Measurements from ENCODE around the gene ABHD17B. TPM values are rescaled to one million over a fixed set of nuclear protein-coding genes. Genes with fewer than 3 reads are reported as not detected.

ABHD17B gene
- total and polyA plus RNA-seq, 10 of the 15 experiments (the other 5 are each of a cell fraction or from before 2014, with no cell fraction given), result 3.5 to 21.4 (median 16.6) TPM

GRCh38 chr9:71819115-71819739 lies 91.8 kb downstream of the ABHD17B start:
- intact Hi-C loops (cut with micrococcal nuclease; ENCODE audit: unreplicated experiment), result loop anchor here (1.0 to 5.0 kb wide), 3 partner anchors 37 to 532 kb away; no protein-coding TSS in a partner anchor
- no peaks in the 10 kb centered on the region for H3K9me3 ChIP-seq (replicated peaks; ENCODE audit: control insufficient read depth, insufficient read depth, low read length)
- no peak overlapping the region for H3K9ac ChIP-seq (ENCODE audit: control insufficient read depth, insufficient read depth, low read length)
- RAD21 ChIA-PET (ENCODE audit: unreplicated experiment), result interaction anchor here (0.5 to 2.2 kb wide), 10 partner anchors 15 to 517 kb away, joined by 3 to 7 read pairs (median 4); partner anchors contain the start of genes ABHD17B and C9orf85
- FAIRE-seq (no peak), ATAC-seq (no peak), DNase-seq (ENCODE audit: low read depth, low spot score) (no peak)
- H3K79me2 ChIP-seq (ENCODE audit: control insufficient read depth, insufficient read depth, low read length), result no peaks in the 10 kb centered on the region
- H4K20me1 ChIP-seq (ENCODE audit: control insufficient read depth, insufficient read depth), result no peaks in the 10 kb centered on the region
- no TSS peak for BruUV-seq (replicated peaks)
- H3K36me3 ChIP-seq (ENCODE audit: control insufficient read depth in 2 of 2, insufficient read depth in 2 of 2, low read length in 1 of 2), result no peaks in the 10 kb centered on the region
- H2AFZ ChIP-seq (ENCODE audit: control insufficient read depth, low read depth, low read length), result no peak overlapping the region
- POLR2A ChIA-PET, result no interaction called here
- H3K4me3 ChIP-seq, result no peak overlapping the region
- SMC1A ChIA-PET (ENCODE audit: uncharacterized antibody, unreplicated experiment), result interaction anchor here (0.7 to 5.5 kb wide), 18 partner anchors 12 to 534 kb away, joined by 3 to 46 read pairs (median 4); no protein-coding TSS in a partner anchor
- peak; percentile 63; the same call in 1 of the 2 replicates for TF ChIP-seq SMC3 (IDR thresholded peaks at IDR 0.05; ENCODE audit: borderline replicate concordance, low read length)
- TF ChIP-seq, protein P1, sequence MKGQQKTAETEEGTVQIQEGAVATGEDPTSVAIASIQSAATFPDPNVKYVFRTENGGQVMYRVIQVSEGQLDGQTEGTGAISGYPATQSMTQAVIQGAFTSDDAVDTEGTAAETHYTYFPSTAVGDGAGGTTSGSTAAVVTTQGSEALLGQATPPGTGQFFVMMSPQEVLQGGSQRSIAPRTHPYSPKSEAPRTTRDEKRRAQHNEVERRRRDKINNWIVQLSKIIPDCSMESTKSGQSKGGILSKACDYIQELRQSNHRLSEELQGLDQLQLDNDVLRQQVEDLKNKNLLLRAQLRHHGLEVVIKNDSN (IDR thresholded peaks at IDR 0.05; ENCODE audit: borderline replicate concordance, extremely low read length, insufficient read depth, low read depth, low read length), result no peak
- peak; percentile 69 for TF ChIP-seq RAD21 (IDR thresholded peaks at IDR 0.05; ENCODE audit: insufficient read depth, low read depth, low read length)
- peak; percentile 56 to 62 (median 58); a peak in 5 of 6 replicates for TF ChIP-seq CTCF (IDR thresholded peaks at IDR 0.05 in 2 of 3, conservative IDR thresholded peaks at IDR 0.05 in 1 of 3; ENCODE audit: control insufficient read depth in 2 of 3, extremely low read depth in 1 of 3, insufficient read depth in 1 of 3, low read depth in 3 of 3, low read length in 3 of 3)
- no peak for TF ChIP-seq MYC (IDR thresholded peaks at IDR 0.05; ENCODE audit: insufficient read depth, insufficient read length, insufficient replicate concordance, low read length, severe bottlenecking)
- TF ChIP-seq ESRRA (IDR thresholded peaks at IDR 0.05; ENCODE audit: low read length), result no peak
- no peaks in the 10 kb centered on the region for H3K27me3 ChIP-seq (replicated peaks in 1 of 2; ENCODE audit: control insufficient read depth in 2 of 2, insufficient read depth in 2 of 2, low read length in 1 of 2)
- WGBS (ENCODE audit: insufficient coverage, insufficient replicate concordance, low lambda C conversion rate, missing lambda C conversion rate), result 82% methylated on average over 6 of the region's 8 CpGs
- H3K4me2 ChIP-seq (ENCODE audit: control insufficient read depth, insufficient read depth), result no peak overlapping the region
- no peak overlapping the region for H3K27ac ChIP-seq (ENCODE audit: control insufficient read depth, insufficient read depth)
- H3K4me1 ChIP-seq (ENCODE audit: control insufficient read depth, insufficient read depth, low read length), result no peaks in the 10 kb centered on the region
- in situ Hi-C loops (cut with MboI), result loop anchor here (5.0 kb wide), 1 partner anchor 212 kb away; no protein-coding TSS in a partner anchor
- CTCF ChIA-PET, result interaction anchor here (0.6 to 5.6 kb wide), 52 partner anchors 9 to 1262 kb away, joined by 3 to 64 read pairs (median 4); partner anchors contain the start of genes ABHD17B, C9orf85 and CEMIP2
